IPS-NIHi11 (cell line): ENCODE measurements around the gene PLAGL1.
"Not testable (repeated sequence)": the region's sequence is repeated elsewhere in the genome, so short reads cannot be mapped to it uniquely, and the experiment has no call there.

Source experiments
- DNase-seq: peaks from one replicate; pipeline ENCODE4 v3.0.0; 2012; ENCODE audit warnings: mixed read lengths, low spot score

The PLAGL1 gene

GRCh38 chr6:144009628-144010027 is 1.6 kb upstream of the PLAGL1 start:
- DNase-seq = not testable (repeated sequence)

- no peak for DNase-seq
Observed at GRCh38 chr6:144008846-144009245, 787 bp upstream of the PLAGL1 start.

- DNase-seq = no peak
Observed at GRCh38 chr6:144007478-144008119, 460 bp downstream of the PLAGL1 start.

- DNase-seq = no peak
Observed at GRCh38 chr6:144006736-144007477, 1.2 kb downstream of the PLAGL1 start.

- no peak for DNase-seq
Observed at GRCh38 chr6:143999406-143999805, 8.7 kb downstream of the PLAGL1 start.

GRCh38 chr6:143998686-143999085 is 9.4 kb downstream of the PLAGL1 start:
- no peak for DNase-seq

- no peak for DNase-seq
Observed at GRCh38 chr6:143993965-143994646, 14.0 kb downstream of the PLAGL1 start.

GRCh38 chr6:143992285-143992684 is 15.8 kb downstream of the PLAGL1 start:
- DNase-seq = no peak

GRCh38 chr6:143986463-143987065 is 21.5 kb downstream of the PLAGL1 start:
- no peak for DNase-seq

GRCh38 chr6:143984666-143985065 is 23.4 kb downstream of the PLAGL1 start:
- no peak for DNase-seq

- DNase-seq = no peak
Observed at GRCh38 chr6:143982968-143983367, 25.1 kb downstream of the PLAGL1 start.

- no peak for DNase-seq
Observed at GRCh38 chr6:143980921-143981320, 27.1 kb downstream of the PLAGL1 start.

GRCh38 chr6:143976806-143977349 is 31.2 kb downstream of the PLAGL1 start:
- no peak for DNase-seq

GRCh38 chr6:143974089-143974488 is 34.0 kb downstream of the PLAGL1 start:
- no peak for DNase-seq

- DNase-seq = peak; percentile 57
Observed at GRCh38 chr6:143973097-143973966, 34.7 kb downstream of the PLAGL1 start.

GRCh38 chr6:143971482-143972205 is 36.4 kb downstream of the PLAGL1 start:
- DNase-seq = no peak

GRCh38 chr6:143970456-143971218 is 37.4 kb downstream of the PLAGL1 start:
- DNase-seq = no peak

- DNase-seq = no peak
Observed at GRCh38 chr6:143969077-143969476, 39.0 kb downstream of the PLAGL1 start.

- no peak for DNase-seq
Observed at GRCh38 chr6:143967706-143968376, 40.2 kb downstream of the PLAGL1 start.
